SH-SY5Y (cell line): ENCODE data around the gene TMEM135.

ENCODE experiments used
- GATA2 ChIP-seq: IDR thresholded peaks from 2 replicates; pipeline ENCODE4 v1.6.1; 2011; ENCODE audit warnings: mild to moderate bottlenecking, low read depth, low read length
- GATA3 ChIP-seq: IDR thresholded peaks from 2 replicates; pipeline ENCODE4 v1.6.1; 2011; ENCODE audit warnings: low read depth, mild to moderate bottlenecking, low read length, moderate library complexity

Gene TMEM135

DNA sequence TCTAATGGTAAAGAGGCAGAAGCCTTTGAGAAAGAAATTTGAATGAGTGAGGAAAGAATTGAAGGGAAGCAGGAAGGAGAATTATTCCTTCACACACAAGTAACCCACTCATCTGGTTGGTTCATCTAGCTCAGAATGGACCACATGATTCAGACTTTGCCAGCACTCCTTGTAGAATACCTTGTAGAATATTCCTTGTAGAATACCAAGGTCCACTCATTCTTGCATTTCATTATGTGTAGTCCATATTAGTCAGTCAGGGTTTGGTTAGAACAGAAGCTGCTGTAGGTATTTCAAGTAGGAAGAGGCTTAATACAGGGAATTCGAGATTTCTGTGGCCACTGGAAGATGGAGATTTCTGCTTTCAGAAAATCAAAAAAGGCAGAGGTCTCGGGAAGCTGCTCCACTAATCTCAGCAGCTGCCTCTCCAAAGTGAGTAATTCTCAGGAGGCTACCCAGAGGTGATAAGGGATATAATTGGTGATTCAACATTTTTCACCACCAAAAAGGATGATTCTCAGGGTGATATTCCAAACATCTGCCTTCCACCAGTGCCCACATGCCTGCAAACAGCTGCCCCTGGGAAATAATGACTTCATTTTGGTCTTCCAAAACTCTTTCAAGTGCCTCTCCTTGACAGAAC lies 329.1 kb downstream of the TMEM135 start:
- no peak for TF ChIP-seq GATA3
- no peak for TF ChIP-seq GATA2

DNA sequence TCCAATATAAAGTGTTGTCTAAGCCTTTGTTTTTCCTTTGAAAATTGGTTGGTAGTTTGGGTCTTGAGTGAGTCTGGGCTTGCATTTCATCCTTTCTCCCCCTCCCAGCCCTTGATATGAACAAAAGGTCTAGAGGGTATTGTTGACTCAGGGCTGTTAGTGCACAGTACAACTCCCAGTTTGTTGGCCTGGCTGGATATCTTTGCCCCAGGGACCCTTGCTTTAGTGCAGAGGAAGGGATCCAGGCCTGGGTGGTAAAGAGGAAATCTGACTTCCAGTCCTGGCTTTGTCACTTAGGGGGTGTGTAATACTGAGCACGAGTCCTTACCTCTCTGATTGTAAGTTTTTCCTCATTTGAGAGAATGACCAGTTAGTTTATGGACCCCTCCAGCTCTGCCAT lies 330.4 kb downstream of the TMEM135 start:
- TF ChIP-seq GATA3 (no peak), GATA2 (no peak)

DNA sequence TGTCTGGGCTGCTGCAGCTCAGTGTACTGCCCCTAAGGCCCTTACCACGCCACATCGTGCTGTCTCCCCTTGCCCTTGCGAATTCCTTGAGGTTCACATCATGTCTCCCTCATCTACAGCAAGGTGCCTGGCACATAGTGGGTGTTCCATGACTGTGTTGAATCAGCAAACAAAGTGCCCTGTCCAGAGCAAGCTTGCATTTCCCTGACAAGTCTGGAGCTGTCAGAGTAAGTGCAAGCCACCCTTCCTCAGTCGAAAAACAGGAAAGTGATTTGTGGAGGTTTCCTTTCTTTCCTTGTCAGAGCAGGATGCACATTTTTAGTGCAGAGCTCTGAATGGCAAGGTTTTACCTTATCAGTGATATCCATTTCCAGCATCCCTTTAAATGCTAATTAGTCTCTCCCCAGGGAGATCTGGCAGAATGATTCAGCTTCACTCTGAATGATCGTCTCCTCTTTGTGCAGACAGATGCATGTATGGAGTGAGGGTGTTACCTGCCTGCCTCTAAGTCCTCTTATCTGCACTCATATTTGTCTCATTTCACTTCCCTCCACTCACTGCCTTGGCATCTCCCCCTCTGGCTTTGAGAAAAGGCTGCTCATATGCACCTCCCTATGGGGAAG lies 331.2 kb downstream of the TMEM135 start:
- TF ChIP-seq GATA2 (no peak), GATA3 (no peak)

DNA sequence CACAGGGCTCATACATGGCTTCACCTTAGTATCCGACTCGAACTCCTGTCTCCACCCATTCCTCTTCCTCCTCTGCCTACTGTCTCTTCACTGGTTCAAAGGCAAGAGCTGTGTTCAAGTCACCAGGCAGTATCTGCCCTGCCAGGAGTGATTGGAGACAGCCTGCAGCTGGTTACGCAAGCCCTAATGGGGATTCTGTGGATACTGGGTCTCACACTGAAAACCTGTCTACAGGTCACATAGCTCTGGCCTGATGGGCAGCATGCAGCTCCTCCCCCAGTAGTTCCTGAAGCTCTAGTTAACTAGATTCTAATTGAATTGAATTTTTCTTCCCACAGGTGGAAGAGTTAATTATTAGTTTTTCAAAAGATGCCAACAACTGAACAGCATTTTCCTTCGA lies 332.2 kb downstream of the TMEM135 start:
- no peak for TF ChIP-seq GATA3
- TF ChIP-seq GATA2 = no peak

DNA sequence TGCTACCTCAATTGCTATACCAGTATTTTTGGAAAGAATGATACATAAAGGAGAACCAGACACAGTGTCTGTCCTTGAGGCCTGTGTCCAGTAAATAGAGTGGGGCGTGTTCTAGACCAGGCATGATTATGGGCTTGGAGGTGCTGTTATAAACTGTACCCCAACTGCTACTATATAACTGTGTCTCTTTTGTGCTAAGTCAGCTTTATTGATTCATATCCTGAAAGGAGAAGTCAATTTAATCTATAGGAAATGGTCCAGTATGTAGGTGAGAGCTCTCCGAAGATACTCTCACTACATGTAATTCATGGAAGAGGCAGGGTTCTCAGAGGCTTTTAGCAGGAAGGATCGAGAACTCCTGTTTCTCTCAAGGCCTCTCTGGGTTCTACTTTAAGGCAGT lies 334.3 kb downstream of the TMEM135 start:
- no peak for TF ChIP-seq GATA2
- TF ChIP-seq GATA3 = no peak
